A549 (cell line): ENCODE measurements around the gene RHEBL1.

Experiments used
- EP300 ChIP-seq, 2 experiments: fragments of >200 bp; sonication (Bioruptor Twin); formaldehyde crosslinking; IDR thresholded peaks; 2 replicates in 1 of 2; 3 replicates in 1 of 2; pipeline ENCODE4 v1.6.1; 2016 to 2017
- ESRRA ChIP-seq: fragments of 150-350 bp; IDR thresholded peaks from 2 replicates; pipeline ENCODE4 v1.6.1; 2014; ENCODE audit warnings: mild to moderate bottlenecking, low read length, borderline replicate concordance
- KDM1A ChIP-seq: fragments of 200-600 bp; sonication (generic); IDR thresholded peaks from 2 replicates; pipeline ENCODE4 v1.6.1; 2016; ENCODE audit warnings: low read depth, mild to moderate bottlenecking
- MAX ChIP-seq: IDR thresholded peaks from 2 replicates; pipeline ENCODE4 v1.6.1; 2012
- NR3C1 ChIP-seq: fragments of >200 bp; sonication (Bioruptor Twin); formaldehyde crosslinking; IDR thresholded peaks from 3 replicates; pipeline ENCODE4 v1.6.1; 2017
- POLR2A ChIP-seq: IDR thresholded peaks from 2 replicates; pipeline ENCODE4 v1.6.1; 2012; ENCODE audit warnings: mild to moderate bottlenecking, low read length
- RCOR1 ChIP-seq: fragments of 150-350 bp; IDR thresholded peaks from 2 replicates; pipeline ENCODE4 v1.6.1; 2014; ENCODE audit warnings: antibody characterized with exemption, low read length, low read depth
- REST ChIP-seq: fragments of 200-600 bp; sonication (generic); IDR thresholded peaks from 2 replicates; pipeline ENCODE4 v1.6.1; 2016; ENCODE audit warnings: antibody characterized with exemption, mild to moderate bottlenecking, moderate library complexity
- RFX5 ChIP-seq: fragments of 450-650 bp; IDR thresholded peaks from 2 replicates; pipeline ENCODE4 v1.7.1; 2014; ENCODE audit warnings: antibody characterized with exemption, mild to moderate bottlenecking, moderate library complexity
- TF ChIP-seq, protein P1 (sequence below): fragments of >200 bp; sonication (Bioruptor Twin); formaldehyde crosslinking; IDR thresholded peaks from 3 replicates; pipeline ENCODE4 v1.5.1; 2016
- TF ChIP-seq, protein P2 (sequence below): fragments of 150-350 bp; IDR thresholded peaks from 2 replicates; pipeline ENCODE4 v1.6.1; 2014; ENCODE audit warnings: low read depth, mild to moderate bottlenecking, low read length

GRCh38 chr12:49050507-49051372 lies 19.0 kb downstream of the RHEBL1 start:
- no peak for TF ChIP-seq EP300 (IDR thresholded peaks at IDR 0.05)
- TF ChIP-seq ESRRA, result no peak
- TF ChIP-seq POLR2A, result no peak
- TF ChIP-seq, protein P1, sequence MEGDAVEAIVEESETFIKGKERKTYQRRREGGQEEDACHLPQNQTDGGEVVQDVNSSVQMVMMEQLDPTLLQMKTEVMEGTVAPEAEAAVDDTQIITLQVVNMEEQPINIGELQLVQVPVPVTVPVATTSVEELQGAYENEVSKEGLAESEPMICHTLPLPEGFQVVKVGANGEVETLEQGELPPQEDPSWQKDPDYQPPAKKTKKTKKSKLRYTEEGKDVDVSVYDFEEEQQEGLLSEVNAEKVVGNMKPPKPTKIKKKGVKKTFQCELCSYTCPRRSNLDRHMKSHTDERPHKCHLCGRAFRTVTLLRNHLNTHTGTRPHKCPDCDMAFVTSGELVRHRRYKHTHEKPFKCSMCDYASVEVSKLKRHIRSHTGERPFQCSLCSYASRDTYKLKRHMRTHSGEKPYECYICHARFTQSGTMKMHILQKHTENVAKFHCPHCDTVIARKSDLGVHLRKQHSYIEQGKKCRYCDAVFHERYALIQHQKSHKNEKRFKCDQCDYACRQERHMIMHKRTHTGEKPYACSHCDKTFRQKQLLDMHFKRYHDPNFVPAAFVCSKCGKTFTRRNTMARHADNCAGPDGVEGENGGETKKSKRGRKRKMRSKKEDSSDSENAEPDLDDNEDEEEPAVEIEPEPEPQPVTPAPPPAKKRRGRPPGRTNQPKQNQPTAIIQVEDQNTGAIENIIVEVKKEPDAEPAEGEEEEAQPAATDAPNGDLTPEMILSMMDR, result no peak
- TF ChIP-seq, protein P2, sequence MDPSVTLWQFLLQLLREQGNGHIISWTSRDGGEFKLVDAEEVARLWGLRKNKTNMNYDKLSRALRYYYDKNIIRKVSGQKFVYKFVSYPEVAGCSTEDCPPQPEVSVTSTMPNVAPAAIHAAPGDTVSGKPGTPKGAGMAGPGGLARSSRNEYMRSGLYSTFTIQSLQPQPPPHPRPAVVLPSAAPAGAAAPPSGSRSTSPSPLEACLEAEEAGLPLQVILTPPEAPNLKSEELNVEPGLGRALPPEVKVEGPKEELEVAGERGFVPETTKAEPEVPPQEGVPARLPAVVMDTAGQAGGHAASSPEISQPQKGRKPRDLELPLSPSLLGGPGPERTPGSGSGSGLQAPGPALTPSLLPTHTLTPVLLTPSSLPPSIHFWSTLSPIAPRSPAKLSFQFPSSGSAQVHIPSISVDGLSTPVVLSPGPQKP, result no peak
- TF ChIP-seq KDM1A, result no peak
- no peak for TF ChIP-seq REST
- no peak for TF ChIP-seq NR3C1
- no peak for TF ChIP-seq RCOR1
- TF ChIP-seq MAX, result no peak
- no peak for TF ChIP-seq RFX5
